Spleen (tissue), 11 donors: Measurements from ENCODE around the gene DAPK1. TPM values are rescaled to one million over a fixed set of nuclear protein-coding genes. Genes with fewer than 3 reads are reported as not detected.

ENCODE experiments used
- DNase-seq: peaks from one replicate; pipeline ENCODE4 v3.0.0-alpha.2; 2020
- H3K27ac ChIP-seq, 8 donors: fragments of 200-600 bp; sonication (generic) in 7 of 8; 1 replicate in 4 of 8; 2 replicates in 4 of 8; pipeline versions ENCODE4 v1.5.0 to v1.8.0; 2016 to 2021; ENCODE audit warnings: inconsistent platforms in 4 of 8, mild to moderate bottlenecking in 4 of 8, moderate library complexity in 1 of 8
- H3K27me3 ChIP-seq, 7 donors: fragments of 200-600 bp; sonication (generic) in 6 of 7; replicated peaks in 1 of 7; 1 replicate in 4 of 7; 2 replicates in 3 of 7; pipeline versions ENCODE4 v1.5.0 to v1.8.0; 2016 to 2021; ENCODE audit warnings: inconsistent platforms in 3 of 7, mild to moderate bottlenecking in 1 of 7
- H3K36me3 ChIP-seq, 6 donors: fragments of 200-600 bp; sonication (generic) in 5 of 6; 1 replicate in 4 of 6; 2 replicates in 2 of 6; pipeline versions ENCODE4 v1.5.0 to v1.8.0; 2016 to 2021; ENCODE audit warnings: inconsistent platforms in 2 of 6
- H3K4me1 ChIP-seq, 6 donors: fragments of 200-600 bp; sonication (generic) in 5 of 6; 1 replicate in 3 of 6; 2 replicates in 3 of 6; pipeline versions ENCODE4 v1.5.0 to v1.8.0; 2016 to 2021; ENCODE audit warnings: inconsistent platforms in 3 of 6
- H3K4me3 ChIP-seq, 8 donors: fragments of 200-600 bp; sonication (generic) in 7 of 8; 1 replicate in 4 of 8; 2 replicates in 4 of 8; pipeline versions ENCODE4 v1.5.0 to v1.8.0; 2016 to 2021; ENCODE audit warnings: inconsistent platforms in 4 of 8, mild to moderate bottlenecking in 4 of 8, moderate library complexity in 2 of 8
- H3K9me3 ChIP-seq, 8 donors: fragments of 200-600 bp; sonication (generic) in 7 of 8; 1 replicate in 4 of 8; 2 replicates in 4 of 8; pipeline versions ENCODE4 v1.5.0 to v1.8.0; 2016 to 2021; ENCODE audit warnings: inconsistent platforms in 4 of 8
- POLR2A ChIP-seq, 3 donors: fragments of 450-650 bp; IDR thresholded peaks; one replicate each; pipeline ENCODE4 v1.5.1; 2017; ENCODE audit warnings: antibody characterized with exemption in 3 of 3, mild to moderate bottlenecking in 1 of 3
- POLR2AphosphoS5 ChIP-seq, 3 donors: sonication (generic); formaldehyde crosslinking; IDR thresholded peaks; one replicate each; pipeline ENCODE4 v1.5.1; 2017; ENCODE audit warnings: antibody characterized with exemption in 3 of 3
- WGBS, 5 donors: extraction: QIAGEN DNeasy Blood & Tissue Kit in 3 of 5; methylation state at CpG; one replicate each; pipeline versions ENCODE4 v1.1.5 to v1.1.7; 2013 to 2018; 5-methylcytosine and 5-hydroxymethylcytosine counted together
- intact Hi-C: fragments of 100-400 bp; cut with DNase I; formaldehyde crosslinking; loops from one replicate; pipeline ENCODE4 v1.15.0; 2023; ENCODE audit warnings: low total_unique reads
- polyA plus RNA-seq, 3 donors: library from polyadenylated mRNA; stranded (reverse); fragments of 200-250 nt; gene quantifications; one replicate each; pipeline ENCODE4 v1.2.1, GENCODE V29; 2013
- total RNA-seq, 7 donors: library from RNA; depleted of rRNA in 3 of 7; stranded (reverse); fragments of >200 nt in 3 of 7; fragmentation: NEBNext Ultra II Directional in 4 of 7; extraction: Animal tissue kit (Norgen Biotek cat#: 25700) in 4 of 7; gene quantifications; one replicate each; pipeline versions ENCODE4 v1.1.0 to v1.2.1, GENCODE V29; 2016 to 2021
- TF ChIP-seq, protein P1 (sequence below), 11 experiments: fragments of 200-600 bp in 7 of 11; fragments of 450-650 bp in 4 of 11; sonication (generic) in 4 of 11; IDR thresholded peaks in 8 of 11; conservative IDR thresholded peaks in 3 of 11; 1 replicate in 7 of 11; 2 replicates in 4 of 11; pipeline versions ENCODE4 v1.4.0 to v1.8.0; 2016 to 2021; ENCODE audit warnings: antibody characterized with exemption in 11 of 11, inconsistent platforms in 4 of 11, mild to moderate bottlenecking in 1 of 11
- donor health status: healthy with polysubstance abuse.
- donor health status: DM: no; HTN: no; CAD: no; lungs with moderate emphysema.
- donor health status: DM: no; HTN: no; CAD: no.
- donor health status: Bipolar disorder and iron deficiency.
- donor health status: healthy.
- donor health status: DM: no; HTN: no; CAD: no.
- donor health status: DM: yes; HTN: yes; CAD: no.

The DAPK1 gene
- total and polyA plus RNA-seq, 10 donors: 6.4 to 126 (median 102) TPM

DNA sequence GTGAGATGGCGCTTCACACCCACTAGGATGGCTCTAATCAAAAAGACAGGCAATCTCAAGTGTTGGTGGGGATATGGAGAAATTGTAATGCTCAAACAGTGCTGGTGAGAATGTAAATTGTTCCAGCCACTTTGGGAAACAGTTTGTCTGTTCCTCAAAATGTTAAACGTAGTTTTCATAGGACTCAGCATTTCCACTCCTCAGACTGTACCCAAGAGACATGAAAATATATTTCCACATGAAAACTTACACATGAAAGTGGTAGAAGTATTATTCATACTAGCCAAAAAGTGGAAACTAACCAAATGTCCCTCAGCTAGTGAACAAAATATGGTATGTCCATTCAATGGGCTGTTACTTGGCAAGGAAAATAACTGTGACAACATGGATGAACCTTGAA lies 120.6 kb downstream of the DAPK1 start:
- 67 to 84% (median 69%) methylated on average over 2 of the region's 2 CpGs for WGBS, 5 donors
- no peak overlapping the region for H3K4me3 ChIP-seq
- peaks cover 0 to 4% (median 0%) of the 10 kb centered on the region in 8 donors for H3K9me3 ChIP-seq
- H3K4me1 ChIP-seq: peaks cover 0 to 23% (median 4%) of the 10 kb centered on the region in 6 donors
- peaks cover 0 to 5% (median 0%) of the 10 kb centered on the region in 6 donors for H3K36me3 ChIP-seq
- H3K27me3 ChIP-seq: no peaks in the 10 kb centered on the region
- DNase-seq: no peak
- TF ChIP-seq, protein P1, sequence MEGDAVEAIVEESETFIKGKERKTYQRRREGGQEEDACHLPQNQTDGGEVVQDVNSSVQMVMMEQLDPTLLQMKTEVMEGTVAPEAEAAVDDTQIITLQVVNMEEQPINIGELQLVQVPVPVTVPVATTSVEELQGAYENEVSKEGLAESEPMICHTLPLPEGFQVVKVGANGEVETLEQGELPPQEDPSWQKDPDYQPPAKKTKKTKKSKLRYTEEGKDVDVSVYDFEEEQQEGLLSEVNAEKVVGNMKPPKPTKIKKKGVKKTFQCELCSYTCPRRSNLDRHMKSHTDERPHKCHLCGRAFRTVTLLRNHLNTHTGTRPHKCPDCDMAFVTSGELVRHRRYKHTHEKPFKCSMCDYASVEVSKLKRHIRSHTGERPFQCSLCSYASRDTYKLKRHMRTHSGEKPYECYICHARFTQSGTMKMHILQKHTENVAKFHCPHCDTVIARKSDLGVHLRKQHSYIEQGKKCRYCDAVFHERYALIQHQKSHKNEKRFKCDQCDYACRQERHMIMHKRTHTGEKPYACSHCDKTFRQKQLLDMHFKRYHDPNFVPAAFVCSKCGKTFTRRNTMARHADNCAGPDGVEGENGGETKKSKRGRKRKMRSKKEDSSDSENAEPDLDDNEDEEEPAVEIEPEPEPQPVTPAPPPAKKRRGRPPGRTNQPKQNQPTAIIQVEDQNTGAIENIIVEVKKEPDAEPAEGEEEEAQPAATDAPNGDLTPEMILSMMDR (IDR thresholded peaks at IDR 0.05 in 8 of 11, conservative IDR thresholded peaks at IDR 0.05 in 3 of 11): no peak
- TF ChIP-seq POLR2A (IDR thresholded peaks at IDR 0.05): no peak
- intact Hi-C loops: no loop called here
- peak overlapping the region in 4 of 8 donors; percentile 24 to 48 (median 28) for H3K27ac ChIP-seq

DNA sequence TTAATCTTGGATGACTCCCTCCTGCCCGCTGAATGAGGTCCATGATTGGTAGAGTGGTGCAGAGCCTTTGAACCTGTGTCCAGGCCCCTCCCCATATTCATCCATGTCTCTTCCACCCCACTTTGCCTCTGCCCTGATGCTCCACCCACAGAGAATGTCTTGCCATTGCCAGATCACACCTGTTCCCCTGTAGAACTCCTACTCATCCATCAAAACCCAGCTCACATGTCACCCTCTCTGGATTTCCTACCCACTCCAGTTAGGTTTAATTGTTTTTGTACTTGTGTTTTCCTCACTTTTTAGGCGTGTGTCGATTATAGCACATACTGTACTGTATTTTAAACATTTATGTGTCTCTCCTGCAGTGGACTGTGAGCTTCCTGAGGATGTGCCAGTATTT lies 121.3 kb downstream of the DAPK1 start:
- H3K36me3 ChIP-seq: peaks cover 0 to 5% (median 0%) of the 10 kb centered on the region in 6 donors
- intact Hi-C loops: no loop called here

DNA sequence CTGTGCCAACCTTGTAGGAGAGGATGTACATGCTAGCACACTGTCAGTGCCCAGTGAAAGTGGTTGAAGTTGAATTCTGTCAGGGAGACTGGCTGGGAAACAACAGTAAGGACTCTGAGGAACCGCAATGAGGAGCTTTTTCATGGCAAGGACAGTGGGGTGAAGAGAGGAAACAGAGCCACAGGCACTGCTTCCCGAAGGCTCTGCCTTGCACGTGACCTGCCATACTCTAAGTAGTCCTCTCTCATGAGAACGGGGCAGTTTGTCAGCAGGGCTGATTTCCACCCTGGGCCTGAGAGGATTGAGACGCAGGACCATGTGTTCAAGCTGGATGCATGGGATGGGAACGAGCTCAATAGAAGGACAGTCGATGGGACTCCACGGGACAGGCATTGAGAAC lies 121.7 kb downstream of the DAPK1 start:
- no peak overlapping the region for H3K4me3 ChIP-seq
- H3K36me3 ChIP-seq: peaks cover 0 to 5% (median 0%) of the 10 kb centered on the region in 6 donors
- 69 to 97% (median 94%) methylated on average over 8 of the region's 8 CpGs for WGBS, 5 donors
- TF ChIP-seq POLR2AphosphoS5 (IDR thresholded peaks at IDR 0.05): no peak
- TF ChIP-seq, protein P1 (IDR thresholded peaks at IDR 0.05 in 8 of 11, conservative IDR thresholded peaks at IDR 0.05 in 3 of 11): no peak
- TF ChIP-seq POLR2A (IDR thresholded peaks at IDR 0.05): no peak
- no peak overlapping the region for H3K27ac ChIP-seq
- H3K9me3 ChIP-seq: peaks cover 0 to 9% (median 0%) of the 10 kb centered on the region in 8 donors
- H3K4me1 ChIP-seq: peaks cover 0 to 11% (median 0%) of the 10 kb centered on the region in 6 donors
- intact Hi-C loops: no loop called here
- no peak for DNase-seq
- no peaks in the 10 kb centered on the region for H3K27me3 ChIP-seq

More for the DNA sequence above, 121.3 kb downstream of the DAPK1 start:
- H3K4me1 ChIP-seq: peaks cover 0 to 16% (median under 1%) of the 10 kb centered on the region in 6 donors
- WGBS, 5 donors: 71 to 81% (median 78%) methylated on average over 3 of the region's 3 CpGs
- no peak overlapping the region for H3K4me3 ChIP-seq
- TF ChIP-seq POLR2A (IDR thresholded peaks at IDR 0.05): no peak
- TF ChIP-seq, protein P1 (IDR thresholded peaks at IDR 0.05 in 8 of 11, conservative IDR thresholded peaks at IDR 0.05 in 3 of 11): no peak
- no peak for TF ChIP-seq POLR2AphosphoS5 (IDR thresholded peaks at IDR 0.05)
- H3K27ac ChIP-seq: peak overlapping the region in 2 of 8 donors; percentile 25 to 48
- peaks cover 0 to 5% (median 0%) of the 10 kb centered on the region in 8 donors for H3K9me3 ChIP-seq
- no peaks in the 10 kb centered on the region for H3K27me3 ChIP-seq
- DNase-seq: no peak

DNA sequence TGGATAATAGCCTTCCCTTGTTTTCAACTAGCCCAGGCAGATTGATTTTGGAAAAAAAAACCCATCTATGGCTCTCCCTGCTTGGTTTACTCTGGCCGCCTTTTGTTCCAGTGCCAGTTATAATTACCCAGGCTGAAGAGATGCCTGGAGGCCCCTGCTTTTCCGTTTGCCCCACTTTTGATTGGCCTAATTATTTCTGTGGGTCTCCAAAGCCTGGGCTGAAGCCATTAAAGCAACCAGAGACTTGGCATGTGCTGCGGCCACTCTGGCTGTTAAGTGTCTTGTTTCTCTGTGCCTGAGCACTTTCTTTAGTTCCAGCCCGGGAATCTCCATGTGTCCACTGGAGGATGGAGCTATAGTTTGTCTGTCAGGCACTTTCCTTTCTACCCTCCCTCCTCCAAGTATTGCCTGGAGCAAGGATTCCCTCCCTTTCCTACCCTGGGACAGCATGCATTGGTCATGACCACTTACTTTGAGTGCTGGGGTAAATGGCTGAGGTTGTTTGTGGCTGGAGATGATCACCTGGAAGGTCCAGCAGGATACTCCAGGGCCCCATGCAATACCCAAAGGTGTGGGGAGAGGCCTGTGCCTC lies 123.2 kb downstream of the DAPK1 start:
- Histone ChIP-seq H3K27ac (no peak overlapping the region), H3K9me3 (peaks cover 0 to 12% (median 0%) of the 10 kb centered on the region in 8 donors), H3K36me3 (peaks cover 0 to 5% (median 0%) of the 10 kb centered on the region in 6 donors), H3K27me3 (no peaks in the 10 kb centered on the region), H3K4me3 (no peak overlapping the region), H3K4me1 (no peaks in the 10 kb centered on the region)
- intact Hi-C loops: no loop called here
- DNase-seq: no peak
- TF ChIP-seq, protein P1 (IDR thresholded peaks at IDR 0.05 in 8 of 11, conservative IDR thresholded peaks at IDR 0.05 in 3 of 11): no peak
- TF ChIP-seq POLR2A (IDR thresholded peaks at IDR 0.05): no peak
- TF ChIP-seq POLR2AphosphoS5 (IDR thresholded peaks at IDR 0.05): no peak
- 75 to 89% (median 86%) methylated on average over 4 of the region's 4 CpGs for WGBS, 5 donors
